ENCODE data around the gene TMTC2.

Gene TMTC2

DNA sequence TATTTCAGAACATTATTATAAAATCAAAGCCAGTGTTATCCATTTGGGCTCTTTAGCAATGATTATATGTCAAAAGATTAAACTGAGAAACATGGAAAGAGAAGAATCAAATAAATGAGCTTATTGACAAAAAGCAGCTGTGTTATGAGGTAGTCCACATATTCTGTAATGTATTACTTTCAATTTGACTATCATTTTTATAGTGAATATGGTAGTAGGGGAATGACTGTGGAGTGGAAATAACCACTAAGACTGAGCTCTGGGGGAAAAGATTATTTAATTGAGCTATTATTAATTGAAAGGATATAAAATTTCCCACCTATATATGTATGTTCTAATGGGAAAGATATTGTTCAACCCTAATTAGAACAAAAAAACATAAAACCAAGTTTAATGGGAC lies 381.3 kb downstream of the TMTC2 start:
- DNase-seq (ENCODE audit: extremely low spot score) = no peak
- TF ChIP-seq, protein P1, sequence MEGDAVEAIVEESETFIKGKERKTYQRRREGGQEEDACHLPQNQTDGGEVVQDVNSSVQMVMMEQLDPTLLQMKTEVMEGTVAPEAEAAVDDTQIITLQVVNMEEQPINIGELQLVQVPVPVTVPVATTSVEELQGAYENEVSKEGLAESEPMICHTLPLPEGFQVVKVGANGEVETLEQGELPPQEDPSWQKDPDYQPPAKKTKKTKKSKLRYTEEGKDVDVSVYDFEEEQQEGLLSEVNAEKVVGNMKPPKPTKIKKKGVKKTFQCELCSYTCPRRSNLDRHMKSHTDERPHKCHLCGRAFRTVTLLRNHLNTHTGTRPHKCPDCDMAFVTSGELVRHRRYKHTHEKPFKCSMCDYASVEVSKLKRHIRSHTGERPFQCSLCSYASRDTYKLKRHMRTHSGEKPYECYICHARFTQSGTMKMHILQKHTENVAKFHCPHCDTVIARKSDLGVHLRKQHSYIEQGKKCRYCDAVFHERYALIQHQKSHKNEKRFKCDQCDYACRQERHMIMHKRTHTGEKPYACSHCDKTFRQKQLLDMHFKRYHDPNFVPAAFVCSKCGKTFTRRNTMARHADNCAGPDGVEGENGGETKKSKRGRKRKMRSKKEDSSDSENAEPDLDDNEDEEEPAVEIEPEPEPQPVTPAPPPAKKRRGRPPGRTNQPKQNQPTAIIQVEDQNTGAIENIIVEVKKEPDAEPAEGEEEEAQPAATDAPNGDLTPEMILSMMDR (IDR thresholded peaks at IDR 0.05; ENCODE audit: control extremely low read depth, extremely low read depth, low read depth, missing control alignments) = no peak
- POLR2A ChIA-PET = no interaction called here
- CTCF ChIA-PET = interaction anchor here (0.8 to 1.5 kb wide), 3 partner anchors 13 to 184 kb away, joined by 3 read pairs; no protein-coding TSS in a partner anchor

DNA sequence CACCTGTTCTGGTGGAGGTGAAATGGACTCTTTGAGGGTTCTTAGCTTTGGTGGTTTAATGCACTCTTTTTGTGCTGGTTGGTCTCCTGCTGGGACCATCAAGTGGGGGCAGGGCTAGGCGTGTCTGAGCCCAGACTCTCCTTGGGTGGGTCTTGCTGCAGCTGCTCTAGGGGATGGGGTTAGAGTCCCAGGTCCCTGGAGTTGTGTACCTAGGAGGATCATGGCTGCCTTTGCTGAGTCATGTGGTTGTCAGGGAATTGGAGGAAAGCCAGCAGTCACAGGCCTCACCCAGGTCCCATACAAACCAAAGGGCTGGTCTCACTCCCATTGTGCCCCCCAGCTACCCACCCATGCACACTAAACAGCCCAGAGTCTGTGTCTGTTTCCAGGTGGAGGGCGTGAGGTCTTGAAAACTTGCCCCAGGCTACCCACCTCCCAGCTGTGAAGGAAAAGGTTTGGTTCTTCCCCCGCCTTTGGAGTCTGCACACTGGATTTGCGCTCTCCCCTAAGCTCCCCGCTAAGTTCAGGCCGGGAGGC lies 387.7 kb downstream of the TMTC2 start:
- TF ChIP-seq, protein P1 (IDR thresholded peaks at IDR 0.05; ENCODE audit: control extremely low read depth, extremely low read depth, low read depth, missing control alignments) = no peak
- CTCF ChIA-PET = interaction anchor here (1.9 kb wide), 1 partner anchor 389 kb away, joined by 5 read pairs; no protein-coding TSS in a partner anchor
- POLR2A ChIA-PET = no interaction called here
- no peak for DNase-seq (ENCODE audit: extremely low spot score)

DNA sequence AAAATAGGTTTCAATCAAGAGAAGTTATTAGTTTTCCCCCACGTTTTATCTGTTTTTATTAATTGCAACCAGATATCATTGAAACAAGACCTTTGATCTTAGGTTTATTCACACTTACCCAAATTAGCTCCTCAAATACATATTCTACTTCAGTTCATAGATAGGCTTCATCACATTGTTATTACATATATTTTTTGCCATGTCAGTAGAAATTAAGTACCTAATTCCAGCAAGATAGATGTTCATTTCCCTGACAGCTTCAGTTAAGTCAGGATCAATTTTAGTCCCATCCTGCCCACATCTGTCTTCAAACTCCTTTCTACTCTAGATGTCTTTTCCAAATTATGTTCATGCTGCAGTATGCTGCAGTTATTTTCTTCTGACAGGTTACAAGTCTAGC lies 388.8 kb downstream of the TMTC2 start:
- ChIA-PET POLR2A (no interaction called here), CTCF (interaction anchor here (0.8 to 1.9 kb wide), 2 partner anchors 13 to 390 kb away, joined by 3 to 5 read pairs; no protein-coding TSS in a partner anchor)
- DNase-seq (ENCODE audit: extremely low spot score) = no peak
- TF ChIP-seq, protein P1 (IDR thresholded peaks at IDR 0.05; ENCODE audit: control extremely low read depth, extremely low read depth, low read depth, missing control alignments) = no peak

DNA sequence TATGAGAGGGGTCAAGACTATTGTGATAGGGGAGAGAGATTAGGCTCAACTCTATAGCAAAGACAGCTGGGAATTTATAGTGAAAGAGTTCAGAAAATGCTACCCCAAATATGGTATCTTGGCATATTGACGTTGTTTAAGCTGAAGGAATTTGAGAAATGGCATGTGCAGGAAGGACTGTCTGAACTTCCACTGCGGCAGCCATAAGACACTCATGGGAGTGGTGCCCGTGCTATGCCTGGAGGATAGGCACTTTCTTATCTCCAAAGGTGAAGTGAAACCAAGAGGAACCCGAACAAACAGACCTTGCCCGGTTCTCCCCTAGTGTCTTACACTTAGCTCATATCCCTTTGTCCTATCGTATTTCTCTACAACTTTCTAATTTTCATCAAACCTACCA lies 390.3 kb downstream of the TMTC2 start:
- ChIA-PET POLR2A (no interaction called here), CTCF (no interaction called here)
- DNase-seq (ENCODE audit: extremely low spot score) = no peak
- TF ChIP-seq, protein P1 (IDR thresholded peaks at IDR 0.05; ENCODE audit: control extremely low read depth, extremely low read depth, low read depth, missing control alignments) = no peak

DNA sequence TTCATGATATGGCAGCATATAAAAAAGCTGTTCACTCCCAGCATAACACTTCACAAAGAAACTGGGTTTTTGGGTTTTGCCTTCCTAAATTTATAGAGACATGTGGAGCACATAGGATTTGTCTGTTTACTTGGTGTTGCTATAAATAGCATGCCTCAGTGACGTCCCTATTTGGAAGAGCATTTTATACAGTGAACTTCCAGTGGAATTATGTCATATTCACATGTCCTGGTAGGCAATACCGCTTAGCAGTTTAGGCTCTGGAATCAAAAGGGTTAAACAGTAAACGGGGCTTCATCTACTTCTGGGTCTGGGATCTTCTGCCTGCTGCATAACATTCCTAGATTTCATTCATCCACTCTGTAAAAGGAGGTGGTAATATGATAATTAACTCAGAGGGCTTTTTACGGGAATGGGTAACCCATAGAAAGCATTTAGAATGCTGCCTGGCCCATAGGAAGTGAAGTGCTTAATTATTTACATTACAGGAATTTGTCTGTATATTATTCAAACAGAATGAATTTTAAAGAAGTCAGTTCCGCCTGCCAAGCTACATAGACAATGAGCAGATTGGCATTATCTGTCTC lies 396.1 kb downstream of the TMTC2 start:
- DNase-seq (ENCODE audit: extremely low spot score) = no peak
- CTCF ChIA-PET = no interaction called here
- TF ChIP-seq, protein P1 (IDR thresholded peaks at IDR 0.05; ENCODE audit: control extremely low read depth, extremely low read depth, low read depth, missing control alignments) = no peak
- POLR2A ChIA-PET = no interaction called here

DNA sequence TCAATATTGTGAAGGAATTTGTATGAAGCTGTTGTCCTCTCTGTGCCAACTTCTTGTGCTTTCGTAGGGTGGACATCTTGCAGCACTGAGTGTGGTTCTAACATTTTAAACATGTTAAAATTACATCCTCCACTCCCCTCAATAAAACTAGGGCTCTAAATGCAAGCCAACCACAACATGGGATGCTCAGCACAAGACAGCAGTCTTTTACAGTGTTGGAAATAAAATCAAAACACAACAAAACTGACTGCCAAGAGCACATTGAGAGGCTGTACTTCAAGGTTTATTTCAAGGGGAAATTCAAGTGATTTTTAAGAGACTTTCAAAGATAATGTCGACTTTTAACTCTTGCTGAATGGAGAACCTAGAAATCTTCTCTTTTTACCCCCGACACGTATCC lies 396.9 kb downstream of the TMTC2 start:
- TF ChIP-seq, protein P1 (IDR thresholded peaks at IDR 0.05; ENCODE audit: control extremely low read depth, extremely low read depth, low read depth, missing control alignments) = no peak
- CTCF ChIA-PET = no interaction called here
- no peak for DNase-seq (ENCODE audit: extremely low spot score)
- POLR2A ChIA-PET = no interaction called here

Measured in GM10248 (cell line).